ENCODE data around the gene TNKS2. TPM values are rescaled to one million over a fixed set of nuclear protein-coding genes. Genes with fewer than 3 reads are reported as not detected.
A peak's percentile ranks its signal among the peaks of the same experiment; 100 is the strongest.
"Not testable (repeated sequence)": the region's sequence is repeated elsewhere in the genome, so short reads cannot be mapped to it uniquely, and the experiment has no call there.

TNKS2 gene
- total RNA-seq = 52.1 to 75.0 TPM (median 74.4 TPM) in 3 replicates
- long read RNA-seq, full-length matches to known transcripts = 7 of 14 reads
- long read RNA-seq, partial matches to known transcripts = 3 of 14 reads
- long read RNA-seq, other reads (novel, unspliced or antisense) = 4 of 14 reads

DNA sequence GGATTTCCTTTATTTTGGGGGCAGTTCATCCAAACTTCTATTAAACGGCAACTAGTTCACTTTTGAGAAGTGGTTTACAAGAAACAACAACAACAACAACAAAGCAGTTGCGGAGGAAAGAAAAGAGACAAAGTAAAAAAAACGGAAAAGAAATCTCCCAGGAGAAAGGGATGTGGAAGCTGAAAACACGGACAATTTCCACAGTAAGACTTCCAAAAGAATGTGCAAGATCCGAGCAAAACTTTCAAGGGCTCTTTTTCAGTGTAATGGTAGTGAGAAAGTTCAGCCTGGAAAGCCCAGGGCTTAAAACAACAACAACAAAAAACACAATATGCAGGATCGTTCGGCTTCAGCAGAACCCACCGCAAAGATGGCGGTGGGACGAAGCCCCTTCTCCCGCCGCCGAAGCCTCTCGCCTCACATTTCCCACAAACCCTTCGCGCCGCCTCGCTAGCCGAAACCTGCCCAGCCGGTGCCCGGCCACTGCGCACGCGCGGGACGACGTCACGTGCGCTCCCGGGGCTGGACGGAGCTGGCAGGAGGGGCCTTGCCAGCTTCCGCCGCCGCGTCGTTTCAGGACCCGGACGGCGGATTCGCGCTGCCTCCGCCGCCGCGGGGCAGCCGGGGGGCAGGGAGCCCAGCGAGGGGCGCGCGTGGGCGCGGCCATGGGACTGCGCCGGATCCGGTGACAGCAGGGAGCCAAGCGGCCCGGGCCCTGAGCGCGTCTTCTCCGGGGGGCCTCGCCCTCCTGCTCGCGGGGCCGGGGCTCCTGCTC, at the start of gene TNKS2:
Gene TNKS2 (plus strand): TSS at position 553 of the 775 bp plus-strand sequence. CDS start 265 bp downstream, outside the sequence.
- Mint-ChIP-seq H3K27ac (ENCODE audit: unreplicated experiment) (peak within 1 kb of the TSS; percentile 98), H3K4me1 (ENCODE audit: low read depth) (peaks cover 50% of the 10 kb centered on the region), H3K27me3 (ENCODE audit: low read depth) (no peaks in the 10 kb centered on the region), H3K36me3 (ENCODE audit: low read depth) (no peaks in the 10 kb centered on the region), H3K9me3 (ENCODE audit: low read depth) (no peaks in the 10 kb centered on the region), H3K4me3 (ENCODE audit: unreplicated experiment) (peak within 1 kb of the TSS; percentile 81)
- peak; percentile 97 for DNase-seq (ENCODE audit: low spot score)
- TF ChIP-seq, protein P1, sequence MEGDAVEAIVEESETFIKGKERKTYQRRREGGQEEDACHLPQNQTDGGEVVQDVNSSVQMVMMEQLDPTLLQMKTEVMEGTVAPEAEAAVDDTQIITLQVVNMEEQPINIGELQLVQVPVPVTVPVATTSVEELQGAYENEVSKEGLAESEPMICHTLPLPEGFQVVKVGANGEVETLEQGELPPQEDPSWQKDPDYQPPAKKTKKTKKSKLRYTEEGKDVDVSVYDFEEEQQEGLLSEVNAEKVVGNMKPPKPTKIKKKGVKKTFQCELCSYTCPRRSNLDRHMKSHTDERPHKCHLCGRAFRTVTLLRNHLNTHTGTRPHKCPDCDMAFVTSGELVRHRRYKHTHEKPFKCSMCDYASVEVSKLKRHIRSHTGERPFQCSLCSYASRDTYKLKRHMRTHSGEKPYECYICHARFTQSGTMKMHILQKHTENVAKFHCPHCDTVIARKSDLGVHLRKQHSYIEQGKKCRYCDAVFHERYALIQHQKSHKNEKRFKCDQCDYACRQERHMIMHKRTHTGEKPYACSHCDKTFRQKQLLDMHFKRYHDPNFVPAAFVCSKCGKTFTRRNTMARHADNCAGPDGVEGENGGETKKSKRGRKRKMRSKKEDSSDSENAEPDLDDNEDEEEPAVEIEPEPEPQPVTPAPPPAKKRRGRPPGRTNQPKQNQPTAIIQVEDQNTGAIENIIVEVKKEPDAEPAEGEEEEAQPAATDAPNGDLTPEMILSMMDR (IDR thresholded peaks at IDR 0.05) = peak; percentile 34

DNA sequence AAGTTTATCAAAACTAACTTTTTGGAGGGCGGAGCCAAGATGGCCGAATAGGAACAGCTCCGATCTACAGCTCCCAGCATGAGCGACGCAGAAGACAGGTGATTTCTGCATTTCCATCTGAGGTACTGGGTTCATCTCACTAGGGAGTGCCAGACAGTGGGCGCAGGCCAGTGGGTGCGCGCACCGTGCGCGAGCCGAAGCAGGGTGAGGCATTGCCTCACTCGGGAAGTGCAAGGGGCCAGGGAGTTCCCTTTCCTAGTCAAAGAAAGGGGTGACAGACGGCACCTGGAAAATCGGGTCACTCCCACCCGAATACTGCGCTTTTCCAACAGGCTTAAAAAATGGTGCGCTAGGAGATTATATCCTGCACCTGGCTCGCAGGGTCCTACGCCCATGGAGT, 48.6 kb upstream of the TNKS2 start:
- DNase-seq (ENCODE audit: low spot score); H3K27ac Mint-ChIP-seq (ENCODE audit: unreplicated experiment); H3K4me3 Mint-ChIP-seq (ENCODE audit: unreplicated experiment); H3K4me1 Mint-ChIP-seq (ENCODE audit: low read depth); H3K36me3 Mint-ChIP-seq (ENCODE audit: low read depth); H3K27me3 Mint-ChIP-seq (ENCODE audit: low read depth): not testable (repeated sequence)
- H3K9me3 Mint-ChIP-seq (ENCODE audit: low read depth) = peaks cover 14% of the 10 kb centered on the region

DNA sequence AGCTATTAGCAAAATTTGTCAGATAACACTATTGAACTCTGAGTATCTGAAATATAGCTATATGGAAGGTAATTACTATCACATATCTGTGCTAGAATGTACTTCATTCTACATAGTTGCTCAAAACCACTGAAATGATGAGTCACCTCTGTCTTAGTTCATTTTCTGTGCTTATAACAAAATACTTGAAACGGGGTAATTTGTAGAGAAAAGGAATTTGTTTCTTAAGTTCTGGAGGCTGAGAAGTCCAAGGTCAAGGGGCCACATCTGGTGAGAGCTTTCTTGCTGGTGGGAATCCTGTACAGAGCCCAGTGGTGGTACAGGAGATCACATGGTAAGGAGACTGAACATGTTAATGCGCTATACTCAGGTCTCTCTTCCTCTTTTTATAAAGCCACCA, 41.9 kb upstream of the TNKS2 start:
- no peaks in the 10 kb centered on the region for H3K27me3 Mint-ChIP-seq (ENCODE audit: low read depth)
- H3K9me3 Mint-ChIP-seq (ENCODE audit: low read depth) = no peaks in the 10 kb centered on the region
- H3K27ac Mint-ChIP-seq (ENCODE audit: unreplicated experiment) = peak overlapping the region; percentile 78
- no peak for DNase-seq (ENCODE audit: low spot score)
- H3K4me1 Mint-ChIP-seq (ENCODE audit: low read depth) = peaks cover 29% of the 10 kb centered on the region
- TF ChIP-seq, protein P1 (IDR thresholded peaks at IDR 0.05) = no peak
- no peaks in the 10 kb centered on the region for H3K36me3 Mint-ChIP-seq (ENCODE audit: low read depth)
- H3K4me3 Mint-ChIP-seq (ENCODE audit: unreplicated experiment) = no peak overlapping the region

DNA sequence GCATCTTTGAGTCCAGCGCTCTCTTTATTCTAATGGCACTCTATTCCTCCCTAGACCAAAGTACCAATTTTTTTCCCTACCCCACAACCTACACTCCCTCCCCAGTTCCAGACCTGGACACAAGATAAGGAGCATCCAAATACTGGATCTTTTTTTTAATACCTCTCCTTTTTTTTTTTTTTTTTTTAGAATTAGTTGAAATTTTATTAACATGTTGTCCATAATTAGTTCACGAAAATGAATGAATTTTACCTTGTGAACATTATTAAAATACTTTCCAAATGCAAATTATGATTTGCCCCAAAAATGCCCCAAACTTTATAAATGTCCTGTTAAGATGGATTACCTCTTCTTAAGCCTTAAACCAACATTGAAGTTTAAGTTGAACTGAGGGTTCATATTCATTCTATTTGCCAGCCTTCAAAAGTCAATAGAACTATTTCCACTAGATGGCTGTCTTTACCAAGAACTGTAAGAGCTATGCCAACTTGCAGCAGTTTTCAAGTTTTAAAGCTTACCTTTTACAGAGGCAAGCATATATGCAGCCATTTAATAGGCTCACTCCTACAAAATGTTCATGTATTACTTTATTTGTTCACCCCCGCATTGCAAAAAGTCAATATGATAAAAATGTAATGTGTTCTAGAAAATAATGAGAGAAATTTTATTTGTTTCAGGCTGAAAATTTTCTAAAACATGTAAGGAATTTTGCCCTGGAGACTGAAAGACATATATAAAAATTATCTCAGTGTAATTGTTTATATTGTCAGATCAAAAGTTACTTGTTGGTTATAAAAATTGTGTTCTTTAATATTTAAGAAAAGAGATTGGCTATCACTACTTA, 39.7 kb upstream of the TNKS2 start:
- Mint-ChIP-seq H3K4me1 (ENCODE audit: low read depth) (peaks cover 29% of the 10 kb centered on the region), H3K27me3 (ENCODE audit: low read depth) (no peaks in the 10 kb centered on the region), H3K9me3 (ENCODE audit: low read depth) (peaks cover 18% of the 10 kb centered on the region), H3K27ac (ENCODE audit: unreplicated experiment) (peak overlapping the region; percentile 59), H3K36me3 (ENCODE audit: low read depth) (peaks cover 7% of the 10 kb centered on the region), H3K4me3 (ENCODE audit: unreplicated experiment) (no peak overlapping the region)
- TF ChIP-seq, protein P1 (IDR thresholded peaks at IDR 0.05) = peak; percentile 90
- no peak for DNase-seq (ENCODE audit: low spot score)

DNA sequence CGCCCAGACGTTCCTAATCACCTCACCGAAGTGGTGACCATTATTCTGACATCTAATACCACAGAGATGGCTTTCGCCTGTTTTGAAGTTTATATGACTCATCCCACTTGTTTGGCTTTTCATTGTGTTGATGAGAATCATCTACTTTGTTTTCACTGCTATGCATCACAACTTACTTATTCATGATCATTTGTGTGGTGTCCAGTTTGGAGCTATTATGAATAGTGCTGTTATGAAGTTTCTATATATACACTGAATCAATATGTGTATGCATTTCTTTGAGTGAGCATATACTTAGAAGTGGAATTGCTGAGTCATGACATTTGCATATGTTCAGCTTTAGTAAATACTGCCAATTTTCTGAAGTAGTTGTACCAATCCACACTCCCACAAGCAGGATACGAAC, 38.6 kb upstream of the TNKS2 start:
- peaks cover 11% of the 10 kb centered on the region for H3K36me3 Mint-ChIP-seq (ENCODE audit: low read depth)
- peaks cover 28% of the 10 kb centered on the region for H3K9me3 Mint-ChIP-seq (ENCODE audit: low read depth)
- H3K4me3 Mint-ChIP-seq (ENCODE audit: unreplicated experiment) = no peak overlapping the region
- no peaks in the 10 kb centered on the region for H3K27me3 Mint-ChIP-seq (ENCODE audit: low read depth)
- no peak for DNase-seq (ENCODE audit: low spot score)
- H3K4me1 Mint-ChIP-seq (ENCODE audit: low read depth) = peaks cover 29% of the 10 kb centered on the region
- TF ChIP-seq, protein P1 (IDR thresholded peaks at IDR 0.05) = no peak
- no peak overlapping the region for H3K27ac Mint-ChIP-seq (ENCODE audit: unreplicated experiment)

Data from chondrocyte (in vitro differentiated cells).